Glomerular visceral epithelial cell (primary cell): ENCODE measurements around the gene KRTAP12-3.

Experiments used
- DNase-seq: peaks from one replicate; pipeline ENCODE4 v3.0.0-alpha.2; 2016; ENCODE audit errors: extremely low spot score

KRTAP12-3 gene

GRCh38 chr21:44702973-44703730 is 45.4 kb downstream of the KRTAP12-3 start:
- no peak for DNase-seq

DNA sequence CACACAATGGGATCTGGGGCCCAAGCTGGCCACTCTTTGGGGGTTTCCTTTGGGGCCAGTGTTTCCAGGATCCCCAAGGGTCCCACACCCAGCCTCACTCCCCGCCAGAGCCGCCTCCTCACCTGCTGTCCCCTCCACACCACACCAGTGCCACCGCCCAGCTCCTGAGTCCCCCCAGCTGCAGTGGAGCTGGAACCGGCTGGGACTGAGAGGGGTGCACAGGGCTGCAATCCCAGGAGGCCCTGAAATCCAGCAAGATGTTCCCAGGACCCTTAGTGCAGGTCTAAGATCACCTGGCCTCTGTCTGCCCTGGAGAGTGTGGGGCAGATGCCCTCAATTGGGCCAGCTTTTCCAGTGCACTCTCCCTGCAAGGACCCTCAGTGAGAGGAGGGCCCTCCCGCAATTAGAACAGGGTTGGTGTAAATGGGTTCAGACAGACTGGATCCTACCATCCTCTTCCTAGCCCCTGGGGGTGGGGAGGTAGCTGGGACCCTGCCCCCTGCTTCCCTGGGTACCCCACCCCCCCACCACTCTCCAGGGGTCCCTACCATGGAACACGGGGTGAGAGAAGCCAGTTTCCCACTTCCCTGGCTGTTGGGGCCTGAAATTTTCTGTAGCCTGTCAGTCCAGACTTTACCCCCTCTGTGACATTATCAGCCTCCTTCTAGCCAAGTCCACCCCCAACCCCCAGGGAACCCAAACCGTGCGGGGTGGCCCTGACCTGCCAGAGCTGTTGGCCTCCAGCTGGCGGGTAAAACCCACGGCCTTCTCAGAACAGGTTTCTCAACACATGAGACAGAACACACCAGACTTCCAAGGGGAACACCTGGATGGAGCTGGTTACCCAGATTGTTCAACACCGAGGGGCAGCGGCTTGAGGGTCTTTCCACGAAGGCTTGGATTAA is 46.3 kb downstream of the KRTAP12-3 start:
- DNase-seq = no peak

DNA sequence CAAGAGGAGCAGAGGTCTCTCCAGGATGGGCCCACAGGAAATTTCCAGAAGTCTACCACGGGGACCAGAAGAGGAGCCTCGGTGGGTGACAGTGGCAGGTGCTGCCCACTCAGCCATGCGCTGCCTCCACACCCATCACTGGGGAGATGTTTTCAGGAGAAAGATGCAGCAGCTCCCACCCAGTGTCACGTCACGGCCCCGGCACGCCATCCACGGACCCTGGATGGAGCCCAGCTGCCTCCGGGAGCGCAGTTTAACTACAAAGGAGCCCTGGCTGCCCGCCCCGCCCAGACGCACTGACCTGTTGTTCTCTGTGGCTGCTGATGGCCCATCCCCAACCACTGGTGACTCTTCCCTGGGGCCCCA is 46.9 kb downstream of the KRTAP12-3 start:
- no peak for DNase-seq

DNA sequence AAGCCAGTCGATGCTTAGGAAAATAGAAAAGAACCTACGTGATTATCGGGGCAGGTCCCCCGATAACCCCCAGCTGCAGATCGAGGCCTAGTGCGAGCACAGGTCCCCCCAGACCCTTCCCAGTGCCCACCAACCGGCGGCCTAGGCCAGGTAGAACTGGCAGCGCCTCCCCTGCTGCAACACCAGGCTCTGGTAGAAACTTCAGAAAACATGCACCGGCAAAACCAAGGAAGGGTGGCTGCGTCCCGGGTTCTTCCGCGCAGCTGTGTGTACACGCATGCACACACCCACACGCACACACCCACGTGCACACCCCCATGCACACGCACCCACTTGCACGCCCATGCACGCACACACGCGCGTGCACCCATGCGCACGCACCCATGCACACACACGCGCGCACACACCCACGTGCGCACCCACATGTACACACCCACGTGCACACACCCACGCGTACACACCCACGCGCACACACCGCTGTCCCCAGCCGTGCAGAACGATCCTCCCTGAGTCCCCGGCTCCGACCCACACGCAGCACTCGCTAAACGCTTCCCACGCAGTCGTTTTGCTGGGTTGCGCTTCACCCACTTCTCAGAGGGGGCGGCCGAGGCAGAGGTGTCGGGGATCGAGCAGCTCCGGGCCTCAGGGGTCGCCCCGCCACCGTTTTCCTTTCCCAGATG is 48.4 kb downstream of the KRTAP12-3 start:
- no peak for DNase-seq

DNA sequence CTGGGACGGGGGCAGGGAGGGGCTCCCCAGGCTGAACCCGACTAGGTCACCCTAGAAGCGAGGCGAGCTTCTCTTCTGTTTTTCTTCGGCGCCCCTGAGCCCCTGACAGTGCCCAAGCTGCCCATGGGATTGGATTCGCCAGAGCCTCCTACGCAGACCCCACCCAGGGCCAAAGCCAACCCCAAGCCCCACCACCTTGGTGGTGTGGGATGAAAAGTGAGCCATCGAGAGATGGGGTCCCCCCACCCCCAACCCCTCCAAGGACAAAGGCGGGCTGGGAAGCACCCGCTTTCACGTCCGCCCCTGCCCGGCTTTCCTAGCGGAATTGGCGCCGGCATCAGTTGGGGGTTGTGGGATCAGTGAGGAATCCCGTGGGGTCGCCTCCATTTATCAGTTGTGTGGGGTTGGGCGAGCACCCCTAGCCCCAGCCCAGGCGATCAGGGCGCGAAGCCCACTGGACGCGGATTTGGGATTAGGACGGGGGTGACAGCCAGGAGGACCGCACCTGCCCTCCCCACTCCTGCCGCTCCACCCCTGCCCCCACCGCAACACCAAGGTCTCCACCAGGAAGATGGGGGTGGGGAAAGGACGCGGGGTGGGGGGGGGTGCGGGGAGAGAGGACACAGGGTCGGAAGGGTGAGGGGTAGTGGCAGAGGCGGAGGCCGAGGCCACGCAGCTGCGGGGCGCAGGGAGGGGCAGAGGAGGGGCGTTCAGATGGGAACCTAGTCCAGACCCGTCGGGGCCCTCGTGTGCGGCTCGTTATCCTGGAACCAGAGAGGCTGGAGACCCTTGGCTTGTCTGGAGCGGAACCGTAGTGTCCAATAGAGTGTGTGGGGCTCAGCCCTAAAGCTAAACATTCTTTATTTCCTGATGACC is 49.2 kb downstream of the KRTAP12-3 start:
- DNase-seq = no peak
